Neural progenitor cell (in vitro differentiated cells): Measurements from ENCODE around the gene PLPP2.
"Not testable (repeated sequence)": the region's sequence is repeated elsewhere in the genome, so short reads cannot be mapped to it uniquely, and the experiment has no call there.

Source experiments
- EZH2 ChIP-seq: fragments of 200-600 bp; sonication (generic); IDR thresholded peaks from 2 replicates; pipeline ENCODE4 v1.6.1; 2017; ENCODE audit warnings: antibody characterized with exemption, mild to moderate bottlenecking, moderate library complexity
- EZH2phosphoT487 ChIP-seq: fragments of 200-600 bp; sonication (generic); IDR thresholded peaks from 2 replicates; pipeline ENCODE4 v1.6.1; 2017; ENCODE audit warnings: antibody characterized with exemption
- TF ChIP-seq, protein P1 (sequence below): fragments of 200-600 bp; sonication (generic); IDR thresholded peaks from 2 replicates; pipeline ENCODE4 v1.5.1; 2017; ENCODE audit warnings: antibody characterized with exemption, mild to moderate bottlenecking

GRCh38 chr19:270766-271318 lies 20.4 kb downstream of the PLPP2 start:
- TF ChIP-seq, protein P1, sequence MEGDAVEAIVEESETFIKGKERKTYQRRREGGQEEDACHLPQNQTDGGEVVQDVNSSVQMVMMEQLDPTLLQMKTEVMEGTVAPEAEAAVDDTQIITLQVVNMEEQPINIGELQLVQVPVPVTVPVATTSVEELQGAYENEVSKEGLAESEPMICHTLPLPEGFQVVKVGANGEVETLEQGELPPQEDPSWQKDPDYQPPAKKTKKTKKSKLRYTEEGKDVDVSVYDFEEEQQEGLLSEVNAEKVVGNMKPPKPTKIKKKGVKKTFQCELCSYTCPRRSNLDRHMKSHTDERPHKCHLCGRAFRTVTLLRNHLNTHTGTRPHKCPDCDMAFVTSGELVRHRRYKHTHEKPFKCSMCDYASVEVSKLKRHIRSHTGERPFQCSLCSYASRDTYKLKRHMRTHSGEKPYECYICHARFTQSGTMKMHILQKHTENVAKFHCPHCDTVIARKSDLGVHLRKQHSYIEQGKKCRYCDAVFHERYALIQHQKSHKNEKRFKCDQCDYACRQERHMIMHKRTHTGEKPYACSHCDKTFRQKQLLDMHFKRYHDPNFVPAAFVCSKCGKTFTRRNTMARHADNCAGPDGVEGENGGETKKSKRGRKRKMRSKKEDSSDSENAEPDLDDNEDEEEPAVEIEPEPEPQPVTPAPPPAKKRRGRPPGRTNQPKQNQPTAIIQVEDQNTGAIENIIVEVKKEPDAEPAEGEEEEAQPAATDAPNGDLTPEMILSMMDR = not testable (repeated sequence)
- not testable (repeated sequence) for TF ChIP-seq EZH2, EZH2phosphoT487
